ENCODE results near the gene ANKMY2.

- TF ChIP-seq POLR2AphosphoS5 (IDR thresholded peaks at IDR 0.05; ENCODE audit: borderline replicate concordance, low read depth, low read length) (no peak), EZH2 (IDR thresholded peaks at IDR 0.05) (no peak)
Measured at GRCh38 chr7:16562456-16563220, 82.9 kb downstream of the ANKMY2 start.
